ENCODE measurements around the gene ZNF827. TPM values are rescaled to one million over a fixed set of nuclear protein-coding genes. Genes with fewer than 3 reads are reported as not detected.

ZNF827 gene
- polyA plus RNA-seq, 1 experiment: 15.1 TPM

DNA sequence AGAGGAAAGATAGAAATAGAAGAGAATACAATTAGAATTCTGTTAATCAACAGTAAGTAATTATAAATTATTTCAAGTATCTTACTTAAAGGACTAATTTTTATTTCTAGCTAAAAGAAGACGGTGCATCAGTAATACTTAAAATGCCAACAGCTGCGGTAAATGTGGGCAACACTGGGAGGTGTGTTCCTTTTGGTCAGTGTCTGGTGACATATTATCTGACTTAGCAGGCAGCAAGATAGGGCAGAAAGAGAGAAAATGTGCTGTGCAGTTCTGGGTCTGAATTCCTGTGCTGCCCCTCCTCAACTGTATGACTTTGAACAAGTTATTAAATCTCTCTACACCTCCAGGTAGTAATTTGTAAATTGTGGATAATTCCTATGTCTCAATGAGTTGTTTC lies 120.6 kb downstream of the ZNF827 start:
- POLR2A ChIA-PET: no interaction called here
- TF ChIP-seq CTCF (IDR thresholded peaks at IDR 0.05; ENCODE audit: insufficient read depth, low read depth, low read length): no peak
- Histone ChIP-seq H3K27me3 (ENCODE audit: control insufficient read depth, insufficient read depth, low read length) (no peaks in the 10 kb centered on the region), H3K4me3 (ENCODE audit: low read depth, low read length) (no peak overlapping the region), H3K36me3 (ENCODE audit: control insufficient read depth, insufficient read depth, low read length) (no peaks in the 10 kb centered on the region; the same call in 1 of the 2 replicates)
- DNase-seq (ENCODE audit: low read depth): no peak
- CTCF ChIA-PET: interaction anchor here (1.6 to 1.8 kb wide), 2 partner anchors 10 to 11 kb away, joined by 4 to 5 read pairs; no protein-coding TSS in a partner anchor

DNA sequence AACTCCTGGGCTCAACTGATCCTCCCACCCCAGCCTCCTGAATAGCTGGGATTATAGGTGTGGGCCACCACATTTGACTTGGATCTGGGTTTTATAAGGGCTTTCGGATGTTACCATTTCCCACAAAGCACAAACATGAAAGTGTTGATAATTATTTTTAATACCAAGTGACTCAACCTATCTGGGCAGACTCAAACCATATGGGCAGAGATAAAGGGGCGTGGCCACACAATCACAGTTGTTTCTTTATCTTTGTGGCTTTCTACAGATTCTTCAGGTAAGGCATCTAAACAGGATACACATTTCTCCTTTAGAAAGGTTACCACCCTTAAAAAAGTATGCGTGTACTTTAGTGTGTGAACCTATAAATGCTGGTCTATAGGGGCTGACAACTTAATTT lies 122.5 kb downstream of the ZNF827 start:
- Histone ChIP-seq H3K4me3 (ENCODE audit: low read depth, low read length) (no peak overlapping the region), H3K27me3 (ENCODE audit: control insufficient read depth, insufficient read depth, low read length) (no peaks in the 10 kb centered on the region), H3K36me3 (ENCODE audit: control insufficient read depth, insufficient read depth, low read length) (peaks cover 2% of the 10 kb centered on the region; the same call in 1 of the 2 replicates)
- ChIA-PET POLR2A (no interaction called here), CTCF (interaction anchor here (0.6 kb wide), 1 partner anchor 47 kb away, joined by 3 read pairs; no protein-coding TSS in a partner anchor)
- TF ChIP-seq CTCF (IDR thresholded peaks at IDR 0.05; ENCODE audit: insufficient read depth, low read depth, low read length): no peak
- DNase-seq (ENCODE audit: low read depth): no peak

- no peaks in the 10 kb centered on the region for H3K27me3 ChIP-seq (ENCODE audit: control insufficient read depth, insufficient read depth, low read length)
- TF ChIP-seq CTCF (IDR thresholded peaks at IDR 0.05; ENCODE audit: insufficient read depth, low read depth, low read length): no peak
- DNase-seq (ENCODE audit: low read depth): peak; percentile 57
- H3K36me3 ChIP-seq (ENCODE audit: control insufficient read depth, insufficient read depth, low read length): peaks cover 2% of the 10 kb centered on the region; the same call in 1 of the 2 replicates
- H3K4me3 ChIP-seq (ENCODE audit: low read depth, low read length): no peak overlapping the region
- ChIA-PET CTCF (no interaction called here), POLR2A (no interaction called here)
Observed at GRCh38 chr4:145815626-145816025, 123.0 kb downstream of the ZNF827 start.

DNA sequence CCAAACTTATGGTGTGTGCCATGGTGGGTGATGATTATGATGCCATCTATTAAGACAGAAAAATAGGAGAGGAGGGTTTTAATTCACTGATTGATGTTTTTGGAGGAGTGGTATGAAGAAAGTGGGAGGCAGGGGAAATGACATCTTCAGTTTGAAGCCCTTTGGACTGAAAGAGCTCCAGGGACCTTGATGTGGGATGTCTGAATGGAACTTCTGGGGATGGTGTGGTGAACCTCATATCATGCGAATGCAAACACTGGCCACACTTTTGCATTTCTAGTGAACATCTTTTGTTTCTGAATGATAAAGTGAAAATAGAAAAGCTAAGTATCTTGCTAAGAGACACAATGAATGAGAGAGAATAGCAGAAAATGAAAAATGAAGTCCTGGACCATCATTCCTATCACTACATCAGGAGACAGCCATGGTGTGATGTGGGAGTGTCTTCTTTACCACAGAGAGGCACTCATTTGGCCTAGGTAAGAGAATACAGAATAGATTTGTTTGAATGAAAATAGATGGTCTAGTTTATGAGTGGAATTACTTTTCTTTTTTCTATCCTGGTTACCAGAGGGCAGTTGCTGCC lies 123.5 kb downstream of the ZNF827 start:
- ChIA-PET POLR2A (interaction anchor here (0.6 kb wide), 1 partner anchor 198 kb away, joined by 7 read pairs; no protein-coding TSS in a partner anchor), CTCF (no interaction called here)
- no peaks in the 10 kb centered on the region for H3K27me3 ChIP-seq (ENCODE audit: control insufficient read depth, insufficient read depth, low read length)
- no peak for TF ChIP-seq CTCF (IDR thresholded peaks at IDR 0.05; ENCODE audit: insufficient read depth, low read depth, low read length)
- peaks cover 2% of the 10 kb centered on the region; the same call in 1 of the 2 replicates for H3K36me3 ChIP-seq (ENCODE audit: control insufficient read depth, insufficient read depth, low read length)
- H3K4me3 ChIP-seq (ENCODE audit: low read depth, low read length): no peak overlapping the region
- no peak for DNase-seq (ENCODE audit: low read depth)

DNA sequence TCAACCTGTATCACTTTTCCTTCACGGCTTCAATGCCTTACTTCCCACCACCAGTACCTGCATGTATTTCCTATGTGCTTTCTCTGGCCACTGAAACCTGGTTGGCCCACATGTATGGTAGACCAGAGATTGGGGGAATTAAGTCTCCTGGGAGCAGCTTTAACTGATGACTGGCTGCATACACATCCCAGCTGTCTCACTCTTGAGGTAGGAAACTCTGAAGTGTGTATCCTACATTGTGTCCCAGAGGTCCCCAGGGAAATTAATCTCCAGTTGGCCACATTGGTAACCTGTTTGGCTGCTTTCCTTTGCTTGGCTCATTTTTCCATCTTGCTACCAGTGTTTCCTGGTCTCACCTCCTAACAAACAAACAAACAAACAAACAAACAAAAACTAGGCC lies 124.4 kb downstream of the ZNF827 start:
- no peaks in the 10 kb centered on the region for H3K27me3 ChIP-seq (ENCODE audit: control insufficient read depth, insufficient read depth, low read length)
- CTCF ChIA-PET: no interaction called here
- TF ChIP-seq CTCF (IDR thresholded peaks at IDR 0.05; ENCODE audit: insufficient read depth, low read depth, low read length): no peak
- POLR2A ChIA-PET: no interaction called here
- no peak for DNase-seq (ENCODE audit: low read depth)
- no peak overlapping the region for H3K4me3 ChIP-seq (ENCODE audit: low read depth, low read length)
- peaks cover 2% of the 10 kb centered on the region; the same call in 1 of the 2 replicates for H3K36me3 ChIP-seq (ENCODE audit: control insufficient read depth, insufficient read depth, low read length)
